PFSK-1 (cell line): Measurements from ENCODE around the gene AVL9. TPM values are rescaled to one million over a fixed set of nuclear protein-coding genes. Genes with fewer than 3 reads are reported as not detected.
A peak's percentile ranks its signal among the peaks of the same experiment; 100 is the strongest.

Source experiments
- FOXP2 ChIP-seq: optimal IDR thresholded peaks from 2 replicates; pipeline ENCODE3; 2011; ENCODE audit warnings: borderline replicate concordance, control low read depth, inconsistent platforms; ENCODE audit not compliant: insufficient read depth; ENCODE audit errors: extremely low read length, extremely low read depth
- POLR2AphosphoS5 ChIP-seq: IDR thresholded peaks from 2 replicates; pipeline ENCODE4 v1.6.1; 2012; ENCODE audit warnings: low read depth, mild to moderate bottlenecking, control low read depth, low read length, moderate library complexity
- REST ChIP-seq, 2 experiments: IDR thresholded peaks; 2 replicates each; pipeline versions ENCODE4 v1.6.1 to v1.8.0; 2011 to 2012; ENCODE audit warnings: low read depth in 2 of 2, low read length in 2 of 2, control low read depth in 1 of 2, inconsistent platforms in 1 of 2, mild to moderate bottlenecking in 1 of 2, moderate library complexity in 1 of 2; ENCODE audit not compliant: insufficient read depth in 1 of 2
- SIN3A ChIP-seq: IDR thresholded peaks from 2 replicates; pipeline ENCODE4 v1.6.1; 2012; ENCODE audit warnings: mild to moderate bottlenecking, low read length, moderate library complexity, borderline replicate concordance; ENCODE audit not compliant: insufficient read depth
- TAF1 ChIP-seq: IDR thresholded peaks from 2 replicates; pipeline ENCODE4 v1.6.1; 2012; ENCODE audit warnings: low read length, control low read depth, borderline replicate concordance; ENCODE audit not compliant: insufficient read depth
- polyA plus RNA-seq: library from polyadenylated mRNA; unstranded; fragments of >200 nt; gene quantifications from one replicate; pipeline ENCODE4 v1.2.1, GENCODE V29; 2012; ENCODE audit warnings: low read depth, missing spikeins; ENCODE audit not compliant: insufficient read length

The AVL9 gene
- polyA plus RNA-seq: 20.7 TPM

DNA sequence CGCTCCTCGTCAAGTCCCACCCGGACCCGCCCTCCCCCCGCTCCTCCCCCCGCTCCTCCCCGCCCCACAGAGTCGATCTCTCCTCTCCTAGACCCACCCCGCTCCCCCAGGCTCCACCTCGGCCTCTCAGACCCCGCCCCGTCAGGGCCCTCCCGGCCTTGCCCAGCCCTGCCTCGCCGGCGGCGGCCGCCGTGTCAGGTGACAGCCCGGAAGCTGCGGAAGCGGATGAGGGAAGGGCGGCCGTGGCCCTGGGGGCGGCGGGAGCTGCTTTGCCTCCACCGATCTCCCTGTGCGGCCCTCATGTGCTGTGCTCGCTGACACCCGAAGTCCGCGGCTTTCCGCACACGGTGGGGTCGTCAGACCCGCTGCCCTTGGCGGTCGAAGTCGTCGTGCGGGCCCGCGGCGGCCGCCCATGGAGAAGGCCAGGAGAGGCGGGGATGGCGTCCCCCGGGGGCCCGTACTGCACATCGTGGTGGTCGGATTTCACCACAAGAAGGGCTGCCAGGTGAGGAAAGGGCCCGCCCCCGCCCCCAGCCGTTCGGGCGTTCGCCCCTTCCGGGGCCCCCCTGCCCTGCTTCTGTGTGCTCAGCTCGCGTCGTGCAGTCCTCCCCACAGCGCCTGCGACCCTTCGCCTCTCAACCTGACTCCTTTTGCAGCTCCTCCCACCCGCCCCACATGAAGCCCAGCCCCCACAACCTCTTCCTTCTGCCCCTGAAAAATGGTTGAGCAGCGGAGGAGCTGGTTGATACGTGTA lies at the start of gene AVL9:
Gene AVL9 (plus strand): TSS at position 192 of the 754 bp plus-strand sequence. CDS start 221 bp downstream, at position 413.
- no peak for TF ChIP-seq REST (IDR thresholded peaks at IDR 0.05; ENCODE audit: insufficient read depth in 1 of 2, low read depth in 2 of 2, low read length in 2 of 2)
- TF ChIP-seq POLR2AphosphoS5: peak; percentile 90
- TF ChIP-seq TAF1: 0 out of 2 replicates have a peak, but pooled peaks have one; percentile 46
- peak; percentile 58; the same call in 1 of the 2 replicates for TF ChIP-seq SIN3A
- TF ChIP-seq FOXP2: peak; percentile 82

DNA sequence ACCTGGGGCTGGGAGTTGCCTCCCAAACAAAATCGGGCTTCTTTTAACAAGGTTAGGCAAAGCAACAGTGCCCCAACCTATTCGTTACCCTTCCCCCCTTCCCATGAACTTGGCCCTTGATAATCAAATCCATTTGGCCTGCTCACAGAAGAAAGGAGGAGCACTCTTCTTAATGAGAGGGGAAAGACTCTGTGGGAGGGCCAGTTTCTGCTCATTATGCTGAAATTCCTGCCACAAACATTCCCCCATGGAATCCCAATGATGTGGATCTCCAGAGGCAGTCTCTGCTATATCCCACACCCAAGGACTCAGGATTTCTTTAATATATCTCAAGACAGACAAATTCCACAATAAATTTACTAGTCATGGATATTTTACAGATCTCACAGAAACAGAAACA lies 48.1 kb upstream of the AVL9 start:
- TF ChIP-seq SIN3A (no peak), FOXP2 (no peak), POLR2AphosphoS5 (no peak), REST (IDR thresholded peaks at IDR 0.05; ENCODE audit: insufficient read depth in 1 of 2, low read depth in 2 of 2, low read length in 2 of 2) (no peak), TAF1 (no peak)

DNA sequence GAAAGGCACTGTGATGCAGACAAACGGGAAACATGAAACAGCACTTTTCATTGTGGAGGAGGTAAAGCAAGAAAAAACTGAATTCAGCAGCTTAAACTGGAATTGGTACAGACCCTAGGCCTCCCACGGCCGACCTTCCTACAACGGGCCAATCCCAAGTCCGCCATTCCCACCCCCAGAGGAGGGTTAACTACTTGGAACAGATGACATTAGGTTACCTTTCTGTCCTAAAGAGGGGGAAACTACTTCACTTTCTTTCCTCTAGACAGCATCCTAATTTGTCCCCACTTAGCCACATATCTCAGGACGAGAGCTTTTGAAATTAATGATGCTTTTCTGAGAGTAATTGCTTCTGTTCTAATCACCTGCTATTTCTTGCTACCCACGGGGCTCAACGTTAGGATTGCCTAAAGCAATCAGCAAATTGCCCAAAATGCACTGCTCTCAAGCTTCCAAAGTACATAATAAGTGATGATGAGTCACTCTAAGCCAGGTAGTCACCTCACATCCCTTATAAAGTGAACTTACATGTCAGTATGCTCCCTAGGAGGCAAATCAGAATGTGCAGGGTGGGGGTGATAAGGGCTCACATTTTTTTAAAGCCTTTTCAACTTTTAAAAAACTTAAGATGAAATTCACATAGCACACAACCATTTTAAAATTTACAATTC lies 41.8 kb upstream of the AVL9 start:
- TF ChIP-seq POLR2AphosphoS5 (no peak), FOXP2 (no peak), TAF1 (no peak), REST (IDR thresholded peaks at IDR 0.05; ENCODE audit: insufficient read depth in 1 of 2, low read depth in 2 of 2, low read length in 2 of 2) (no peak), SIN3A (no peak)

DNA sequence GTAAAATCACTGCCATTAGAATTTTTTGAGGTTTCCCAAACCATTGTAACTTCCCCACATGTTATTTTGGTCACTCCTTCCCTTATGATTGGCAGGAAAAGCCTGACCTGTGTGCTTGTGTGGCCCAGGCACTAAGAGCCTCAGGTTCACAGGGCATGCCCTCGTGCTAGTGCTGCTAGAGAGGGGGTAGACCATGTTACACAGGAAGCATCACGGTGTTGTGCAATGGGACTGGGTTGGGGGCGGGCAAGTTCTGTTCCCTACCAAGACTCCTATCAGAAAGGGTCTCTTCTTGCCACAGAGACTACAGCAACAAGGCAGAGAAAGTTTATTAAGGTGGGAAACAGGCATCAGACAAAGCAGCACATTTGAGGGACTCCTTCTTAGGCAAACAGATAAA lies 37.3 kb upstream of the AVL9 start:
- TF ChIP-seq FOXP2: no peak
- TF ChIP-seq POLR2AphosphoS5: no peak
- no peak for TF ChIP-seq REST (IDR thresholded peaks at IDR 0.05; ENCODE audit: insufficient read depth in 1 of 2, low read depth in 2 of 2, low read length in 2 of 2)
- TF ChIP-seq TAF1: no peak
- TF ChIP-seq SIN3A: no peak
